ENCODE measurements around the gene SUSD6. TPM values are rescaled to one million over a fixed set of nuclear protein-coding genes. Genes with fewer than 3 reads are reported as not detected.

The SUSD6 gene
- polyA plus RNA-seq, 2 of the 4 experiments (the other 2 are of a cell fraction) = 4.3 to 7.0 TPM

DNA sequence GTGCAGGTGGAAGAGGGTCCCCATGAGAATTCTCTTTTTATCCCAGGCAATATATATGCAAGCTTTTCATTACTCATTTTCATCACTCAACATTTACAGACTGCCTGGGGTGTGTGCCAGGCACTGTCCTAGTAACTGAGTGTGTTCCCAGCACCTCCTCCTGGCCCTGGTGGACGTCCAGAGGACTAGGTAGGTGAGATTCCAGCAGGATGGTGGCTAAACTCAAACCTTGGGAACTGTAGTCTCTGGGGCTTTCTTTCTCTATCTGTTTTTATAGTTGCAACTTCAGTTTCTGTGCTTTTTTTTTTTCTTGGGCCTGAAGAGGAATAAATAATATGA is 63.8 kb downstream of the SUSD6 start:
- FAIRE-seq = no peak
- Histone ChIP-seq H3K27ac (no peak overlapping the region), H3K9me3 (no peaks in the 10 kb centered on the region), H3K4me1 (no peaks in the 10 kb centered on the region), H3K4me2 (no peak overlapping the region), H3K4me3 (no peak overlapping the region)
- CTCF ChIA-PET = interaction anchor here (0.6 to 1.1 kb wide), 2 partner anchors 80 to 1523 kb away, joined by 3 read pairs; no protein-coding TSS in a partner anchor
- no peak for ATAC-seq
- WGBS (ENCODE audit: missing lambda C conversion rate) = 15% methylated on average over 1 of the region's 1 CpG
- DNase-seq (ENCODE audit: low read depth in 1 of 2, low spot score in 1 of 2) = no peak
- TF ChIP-seq RAD21 (conservative IDR thresholded peaks at IDR 0.05 in 1 of 2, IDR thresholded peaks at IDR 0.05 in 1 of 2) (no peak), GATA3 (IDR thresholded peaks at IDR 0.05; ENCODE audit: borderline replicate concordance) (no peak)
- POLR2A ChIA-PET = no interaction called here

DNA sequence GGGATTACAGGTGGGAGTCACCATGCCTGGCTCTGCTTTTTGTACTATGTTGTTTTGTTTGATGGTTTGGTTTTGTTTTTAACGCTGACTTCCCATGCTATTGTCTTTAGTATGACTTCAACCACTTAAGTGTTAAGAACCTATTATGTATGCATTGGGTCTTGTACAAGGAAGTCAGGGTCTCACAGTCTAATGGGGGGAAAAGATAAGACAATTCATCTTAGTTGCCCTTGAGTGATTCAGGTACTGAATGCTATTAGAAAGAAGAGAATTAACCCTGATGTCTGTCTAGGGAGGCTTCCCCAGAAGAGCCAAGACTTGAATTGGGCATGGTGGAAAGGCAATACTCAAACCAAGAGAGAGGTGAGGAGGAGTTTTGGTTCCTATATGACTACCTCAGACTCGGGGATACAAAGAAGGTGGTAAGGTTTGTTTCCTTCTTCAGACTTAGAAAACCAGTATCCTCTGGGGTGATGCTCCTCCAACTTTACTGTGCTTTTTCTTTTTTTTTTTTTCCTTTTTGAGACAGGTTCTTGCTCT is 64.6 kb downstream of the SUSD6 start:
- Histone ChIP-seq H3K4me1 (no peaks in the 10 kb centered on the region), H3K9me3 (no peaks in the 10 kb centered on the region), H3K4me3 (no peak overlapping the region), H3K4me2 (no peak overlapping the region), H3K27ac (no peak overlapping the region)
- ATAC-seq (no peak), DNase-seq (ENCODE audit: low read depth in 1 of 2, low spot score in 1 of 2) (no peak), FAIRE-seq (no peak)
- ChIA-PET POLR2A (no interaction called here), CTCF (interaction anchor here (1.1 kb wide), 1 partner anchor 81 kb away, joined by 3 read pairs; no protein-coding TSS in a partner anchor)
- 67% methylated on average over 2 of the region's 2 CpGs for WGBS (ENCODE audit: missing lambda C conversion rate)
- TF ChIP-seq EP300 (IDR thresholded peaks at IDR 0.05) = no peak
- TF ChIP-seq, protein P1, sequence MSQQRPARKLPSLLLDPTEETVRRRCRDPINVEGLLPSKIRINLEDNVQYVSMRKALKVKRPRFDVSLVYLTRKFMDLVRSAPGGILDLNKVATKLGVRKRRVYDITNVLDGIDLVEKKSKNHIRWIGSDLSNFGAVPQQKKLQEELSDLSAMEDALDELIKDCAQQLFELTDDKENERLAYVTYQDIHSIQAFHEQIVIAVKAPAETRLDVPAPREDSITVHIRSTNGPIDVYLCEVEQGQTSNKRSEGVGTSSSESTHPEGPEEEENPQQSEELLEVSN (IDR thresholded peaks at IDR 0.05; ENCODE audit: borderline replicate concordance, low read depth) = no peak
- TF ChIP-seq, protein P2, sequence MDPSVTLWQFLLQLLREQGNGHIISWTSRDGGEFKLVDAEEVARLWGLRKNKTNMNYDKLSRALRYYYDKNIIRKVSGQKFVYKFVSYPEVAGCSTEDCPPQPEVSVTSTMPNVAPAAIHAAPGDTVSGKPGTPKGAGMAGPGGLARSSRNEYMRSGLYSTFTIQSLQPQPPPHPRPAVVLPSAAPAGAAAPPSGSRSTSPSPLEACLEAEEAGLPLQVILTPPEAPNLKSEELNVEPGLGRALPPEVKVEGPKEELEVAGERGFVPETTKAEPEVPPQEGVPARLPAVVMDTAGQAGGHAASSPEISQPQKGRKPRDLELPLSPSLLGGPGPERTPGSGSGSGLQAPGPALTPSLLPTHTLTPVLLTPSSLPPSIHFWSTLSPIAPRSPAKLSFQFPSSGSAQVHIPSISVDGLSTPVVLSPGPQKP (IDR thresholded peaks at IDR 0.05; ENCODE audit: low read depth, low read length) = no peak
- TF ChIP-seq CBX2 (IDR thresholded peaks at IDR 0.05; ENCODE audit: borderline replicate concordance, low read depth) = no peak
- TF ChIP-seq MAFK (IDR thresholded peaks at IDR 0.05; ENCODE audit: partially characterized antibody) = no peak
- no peak for TF ChIP-seq HEYL (CRISPR knock-in tag; IDR thresholded peaks at IDR 0.05)
- TF ChIP-seq RCOR1 (IDR thresholded peaks at IDR 0.05; ENCODE audit: low read depth, low read length) = no peak
- TF ChIP-seq, protein P3, sequence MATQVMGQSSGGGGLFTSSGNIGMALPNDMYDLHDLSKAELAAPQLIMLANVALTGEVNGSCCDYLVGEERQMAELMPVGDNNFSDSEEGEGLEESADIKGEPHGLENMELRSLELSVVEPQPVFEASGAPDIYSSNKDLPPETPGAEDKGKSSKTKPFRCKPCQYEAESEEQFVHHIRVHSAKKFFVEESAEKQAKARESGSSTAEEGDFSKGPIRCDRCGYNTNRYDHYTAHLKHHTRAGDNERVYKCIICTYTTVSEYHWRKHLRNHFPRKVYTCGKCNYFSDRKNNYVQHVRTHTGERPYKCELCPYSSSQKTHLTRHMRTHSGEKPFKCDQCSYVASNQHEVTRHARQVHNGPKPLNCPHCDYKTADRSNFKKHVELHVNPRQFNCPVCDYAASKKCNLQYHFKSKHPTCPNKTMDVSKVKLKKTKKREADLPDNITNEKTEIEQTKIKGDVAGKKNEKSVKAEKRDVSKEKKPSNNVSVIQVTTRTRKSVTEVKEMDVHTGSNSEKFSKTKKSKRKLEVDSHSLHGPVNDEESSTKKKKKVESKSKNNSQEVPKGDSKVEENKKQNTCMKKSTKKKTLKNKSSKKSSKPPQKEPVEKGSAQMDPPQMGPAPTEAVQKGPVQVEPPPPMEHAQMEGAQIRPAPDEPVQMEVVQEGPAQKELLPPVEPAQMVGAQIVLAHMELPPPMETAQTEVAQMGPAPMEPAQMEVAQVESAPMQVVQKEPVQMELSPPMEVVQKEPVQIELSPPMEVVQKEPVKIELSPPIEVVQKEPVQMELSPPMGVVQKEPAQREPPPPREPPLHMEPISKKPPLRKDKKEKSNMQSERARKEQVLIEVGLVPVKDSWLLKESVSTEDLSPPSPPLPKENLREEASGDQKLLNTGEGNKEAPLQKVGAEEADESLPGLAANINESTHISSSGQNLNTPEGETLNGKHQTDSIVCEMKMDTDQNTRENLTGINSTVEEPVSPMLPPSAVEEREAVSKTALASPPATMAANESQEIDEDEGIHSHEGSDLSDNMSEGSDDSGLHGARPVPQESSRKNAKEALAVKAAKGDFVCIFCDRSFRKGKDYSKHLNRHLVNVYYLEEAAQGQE (IDR thresholded peaks at IDR 0.05) = no peak
- no peak for TF ChIP-seq CBX8 (IDR thresholded peaks at IDR 0.05)
- no peak for TF ChIP-seq FOXS1 (CRISPR knock-in tag; IDR thresholded peaks at IDR 0.05)

DNA sequence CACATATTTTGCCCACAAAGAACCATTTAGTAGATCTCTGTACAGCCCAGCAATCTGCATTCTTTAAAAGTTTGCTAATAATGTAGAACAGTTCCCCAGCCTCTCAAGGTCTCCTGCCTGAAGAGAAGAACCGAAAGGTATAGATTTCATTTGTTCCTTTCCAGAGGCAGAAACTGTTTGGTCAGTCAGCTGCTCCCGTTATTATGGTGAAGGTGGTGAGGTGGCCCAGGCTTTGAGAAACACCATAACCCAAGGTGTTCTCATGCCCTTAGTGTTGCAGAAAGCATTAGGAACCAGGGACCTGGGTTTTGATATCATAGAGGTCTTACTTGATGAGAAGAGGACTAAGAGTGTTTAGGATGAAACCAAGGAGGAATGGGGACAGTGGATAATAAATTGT is 65.3 kb downstream of the SUSD6 start:
- Histone ChIP-seq H3K4me1 (no peaks in the 10 kb centered on the region), H3K9me3 (no peaks in the 10 kb centered on the region), H3K4me3 (no peak overlapping the region), H3K4me2 (no peak overlapping the region), H3K27ac (no peak overlapping the region)
- ChIA-PET POLR2A (no interaction called here), CTCF (no interaction called here)
- TF ChIP-seq, protein P2 (IDR thresholded peaks at IDR 0.05; ENCODE audit: low read depth, low read length) = no peak
- TF ChIP-seq FOXS1 (CRISPR knock-in tag; IDR thresholded peaks at IDR 0.05) (no peak), HOXB13 (CRISPR knock-in tag; IDR thresholded peaks at IDR 0.05; ENCODE audit: low read depth) (no peak), ESRRA (IDR thresholded peaks at IDR 0.05; ENCODE audit: borderline replicate concordance, low read length) (no peak), TFCP2L1 (CRISPR knock-in tag; IDR thresholded peaks at IDR 0.05) (no peak)
- TF ChIP-seq, protein P3 (IDR thresholded peaks at IDR 0.05) = no peak
- WGBS (ENCODE audit: missing lambda C conversion rate) = 98% methylated on average over 2 of the region's 2 CpGs
- no peak for FAIRE-seq
- ATAC-seq = no peak
- no peak for DNase-seq (ENCODE audit: low read depth in 1 of 2, low spot score in 1 of 2)
